K562 (cell line): ENCODE measurements around the gene SDK1. TPM values are rescaled to one million over a fixed set of nuclear protein-coding genes. Genes with fewer than 3 reads are reported as not detected.

ENCODE experiments used
- ATAC-seq: fragments of 200-7000 bp; cut with Tn5 transposase; 3 replicates; pipeline ENCODE4 v1.9.1; 2020; ENCODE audit warnings: moderate library complexity
- BruUV-seq: library from RNA; stranded (reverse); fragments of 400-500 nt; replicated peaks from 2 replicates; lab custom pipeline; 2021; lab: Mats Ljungman, UMichigan
- CTCF ChIA-PET: fragments of 300-600 bp; formaldehyde crosslinking; extraction: SDS; loops from one replicate; lab custom pipeline; 2021; ENCODE audit warnings: low intra/inter-chr PET ratio; lab: Yijun Ruan, JAX
- POLR2A ChIA-PET: fragments of 300-600, 350-650 bp; sonication (Branson Sonifier 250); formaldehyde crosslinking; extraction: SDS; loops from one replicate; lab custom pipeline; 2021; ENCODE audit warnings: antibody characterized with exemption, inconsistent platforms; lab: Yijun Ruan, JAX
- DNase-seq, 4 experiments: peaks; one replicate each; pipeline versions ENCODE4 v3.0.0 to v3.0.0-alpha.2; 2011 to 2018; ENCODE audit warnings: low spot score in 3 of 4, mixed read lengths in 3 of 4; ENCODE audit errors: extremely low read depth in 1 of 4
- FAIRE-seq: peaks from 2 replicates; lab custom pipeline; 2011; peaks lifted over from hg19 to GRCh38; lab: Jason Lieb, UNC
- H2AFZ ChIP-seq: 2 replicates; pipeline ENCODE4 v1.6.0; 2011; ENCODE audit warnings: low read depth, low read length, control low read depth, inconsistent platforms
- H3K27ac ChIP-seq: fragments of 200-600 bp; 3 replicates; pipeline ENCODE4 v1.8.0; 2011; ENCODE audit warnings: low read depth, mild to moderate bottlenecking, control low read depth, inconsistent platforms, low read length, moderate library complexity, mixed read lengths; ENCODE audit errors: extremely low read depth
- H3K27me3 ChIP-seq, 2 experiments: fragments of 300-600 bp in 1 of 2; 2 replicates in 1 of 2; 3 replicates in 1 of 2; pipeline versions ENCODE4 v1.6.0 to v1.8.0; 2011; ENCODE audit warnings: inconsistent platforms in 2 of 2, low read length in 2 of 2, mild to moderate bottlenecking in 1 of 2, mixed read lengths in 1 of 2, moderate library complexity in 1 of 2; ENCODE audit not compliant: control insufficient read depth in 2 of 2, insufficient read depth in 2 of 2
- H3K36me3 ChIP-seq: fragments of 300-600 bp; 3 replicates; pipeline ENCODE4 v1.8.0; 2011; ENCODE audit warnings: mild to moderate bottlenecking, low read length, inconsistent platforms; ENCODE audit not compliant: control insufficient read depth, insufficient read depth
- H3K4me1 ChIP-seq, 2 experiments: fragments of 200-600 bp in 1 of 2; replicated peaks in 1 of 2; 2 replicates in 1 of 2; 3 replicates in 1 of 2; pipeline versions ENCODE4 v1.5.1 to v1.8.0; 2011; ENCODE audit warnings: inconsistent platforms in 2 of 2, low read length in 2 of 2, mild to moderate bottlenecking in 1 of 2, mixed read lengths in 1 of 2, moderate library complexity in 1 of 2; ENCODE audit not compliant: control insufficient read depth in 2 of 2, insufficient read depth in 2 of 2
- H3K4me2 ChIP-seq: 2 replicates; pipeline ENCODE4 v1.6.1; 2011; ENCODE audit warnings: low read length, control low read depth, inconsistent platforms, mixed read lengths; ENCODE audit not compliant: insufficient read depth
- H3K4me3 ChIP-seq: fragments of 200-600 bp; sonication (generic), shearing (Covaris generic); 2 replicates; pipeline ENCODE4 v1.5.1; 2016; ENCODE audit warnings: control low read depth, inconsistent platforms
- H3K79me2 ChIP-seq: fragments of 200-600 bp; 3 replicates; pipeline ENCODE4 v1.8.0; 2011; ENCODE audit warnings: low read length, inconsistent platforms; ENCODE audit not compliant: control insufficient read depth, insufficient read depth
- H3K9ac ChIP-seq, 2 experiments: 2 replicates each; pipeline versions ENCODE4 v1.6.0 to v1.6.1; 2011; ENCODE audit warnings: low read depth in 2 of 2, low read length in 2 of 2, control low read depth in 1 of 2, inconsistent platforms in 1 of 2, mild to moderate bottlenecking in 1 of 2, mixed read lengths in 1 of 2; ENCODE audit not compliant: insufficient read depth in 1 of 2
- H3K9me1 ChIP-seq: one replicate; pipeline ENCODE4 v1.6.0; 2011; ENCODE audit warnings: inconsistent platforms, mild to moderate bottlenecking, low read length, moderate library complexity; ENCODE audit not compliant: control insufficient read depth, insufficient read depth
- H3K9me3 ChIP-seq: replicated peaks from 2 replicates; pipeline ENCODE4 v1.5.1; 2011; ENCODE audit warnings: low read depth, low read length, inconsistent platforms; ENCODE audit not compliant: control insufficient read depth, insufficient read depth
- H4K20me1 ChIP-seq: replicated peaks from 2 replicates; pipeline ENCODE4 v1.6.1; 2011; ENCODE audit warnings: low read length, inconsistent platforms, mixed read lengths; ENCODE audit not compliant: control insufficient read depth, insufficient read depth
- HIVEP1 ChIP-seq: fragments of 250-450 bp; sonication (Bioruptor Pico); IDR thresholded peaks from 2 replicates; pipeline ENCODE4 v1.4.0; 2020; ENCODE audit warnings: mild to moderate bottlenecking
- JUN ChIP-seq, 2 experiments: sonication (generic) in 1 of 2; formaldehyde crosslinking in 1 of 2; IDR thresholded peaks; 2 replicates each; pipeline versions ENCODE4 v1.6.1 to v1.8.0; 2012 to 2022; ENCODE audit warnings: borderline replicate concordance in 2 of 2, mild to moderate bottlenecking in 2 of 2, improper control_type of control experiment in 1 of 2, low read depth in 1 of 2, low read length in 1 of 2, missing genetic modification reagents in 1 of 2
- KDM4B ChIP-seq, 2 experiments: fragments of 450-650 bp in 1 of 2; sonication (generic) in 1 of 2; IDR thresholded peaks; 2 replicates each; pipeline ENCODE4 v1.6.1; 2016 to 2017; ENCODE audit warnings: borderline replicate concordance in 2 of 2, antibody characterized with exemption in 1 of 2, low read depth in 1 of 2, mild to moderate bottlenecking in 1 of 2
- MEIS2 ChIP-seq: fragments of 450-650 bp; IDR thresholded peaks from 2 replicates; pipeline ENCODE4 v1.6.1; 2014; ENCODE audit warnings: mild to moderate bottlenecking; ENCODE audit not compliant: partially characterized antibody
- TBL1XR1 ChIP-seq, 2 experiments: IDR thresholded peaks; 2 replicates each; pipeline ENCODE4 v1.6.1; 2012; ENCODE audit warnings: improper control_type of control experiment in 2 of 2, low read length in 2 of 2, mild to moderate bottlenecking in 1 of 2
- ZNF324 ChIP-seq: fragments of 250-450 bp; sonication (Bioruptor Pico); IDR thresholded peaks from 2 replicates; pipeline ENCODE4 v1.4.0; 2020; ENCODE audit warnings: mild to moderate bottlenecking
- WGBS: fragments of 100-300 bp; shearing (Covaris generic); methylation state at CpG from one replicate; pipeline ENCODE4 v1.1.6; 2016; ENCODE audit warnings: low coverage, mixed read lengths; ENCODE audit not compliant: insufficient coverage; ENCODE audit errors: missing lambda C conversion rate; 5-methylcytosine and 5-hydroxymethylcytosine counted together
- in situ Hi-C: fragments of 300-500 bp; cut with MboI; formaldehyde crosslinking; loops from 4 replicates; pipeline ENCODE4 v1.15.0; 2018; ENCODE audit warnings: inconsistent platforms, mixed read lengths
- intact Hi-C: fragments of 100-400 bp; cut with micrococcal nuclease; formaldehyde crosslinking; loops from 2 replicates; pipeline ENCODE4 v1.14.2; 2022
- polyA plus RNA-seq, 8 experiments: library from polyadenylated mRNA; depleted of rRNA in 4 of 8; stranded (reverse) in 5 of 8; unstranded in 3 of 8; fragments of >200 nt; fragmentation: Nextera tagmentation in 2 of 8; fragmentation: Illumina TruSeq in 1 of 8; extraction: Ambion mirVana in 2 of 8; extraction: Trizol in 1 of 8; gene quantifications; 2 replicates each; pipeline versions ENCODE4 v1.2.1 to v1.2.3, GENCODE V29; 2011 to 2014; ENCODE audit warnings: inconsistent platforms in 1 of 8, missing spikeins in 1 of 8
- total RNA-seq, 7 experiments: library from RNA; depleted of rRNA in 6 of 7; stranded (reverse); fragments of >200 nt in 6 of 7; fragmentation: Illumina TruSeq in 2 of 7; extraction: Trizol in 2 of 7; gene quantifications; 2 replicates each; pipeline versions ENCODE4 v1.2.1 to v1.2.3, GENCODE V29; 2011 to 2021; ENCODE audit warnings: low replicate concordance in 1 of 7
- TF ChIP-seq, protein P1 (sequence below): sonication (generic); formaldehyde crosslinking; IDR thresholded peaks from 2 replicates; pipeline ENCODE4 v1.9.0; 2022; ENCODE audit warnings: mild to moderate bottlenecking, missing genetic modification reagents

The SDK1 gene
- total and polyA plus RNA-seq, 9 of the 15 experiments (the other 6 are each of a cell fraction or from before 2014, with no cell fraction given), result 0.16 TPM; not detected in 8

DNA sequence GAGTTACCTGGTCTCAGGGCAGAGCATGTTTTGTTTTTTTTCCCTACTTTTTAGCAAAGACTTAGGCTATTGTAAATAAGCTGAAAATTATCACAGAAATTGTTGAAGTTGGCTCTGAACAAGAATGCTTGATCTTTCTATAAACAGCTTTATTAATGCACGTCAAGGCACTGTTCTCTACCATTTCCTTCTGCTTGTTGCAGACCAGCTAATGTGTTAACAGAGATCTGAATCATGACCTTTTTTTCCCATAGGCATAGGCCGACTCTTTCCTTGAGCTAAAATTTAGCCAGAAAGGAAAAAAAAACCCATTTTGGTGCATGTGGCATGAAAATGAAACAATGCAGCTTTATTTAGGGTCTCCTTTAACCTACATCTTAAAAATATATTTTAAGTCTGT, 248.5 kb downstream of the SDK1 start:
- 0% methylated on average over 2 of the region's 2 CpGs for WGBS
- POLR2A ChIA-PET, result interaction anchor here (0.9 to 1.2 kb wide), 2 partner anchors 12 to 27 kb away, joined by 3 read pairs; no protein-coding TSS in a partner anchor
- no TSS peak for BruUV-seq
- Histone ChIP-seq H4K20me1 (no peaks in the 10 kb centered on the region), H3K9me1 (no peaks in the 10 kb centered on the region), H3K27ac (no peak overlapping the region), H3K36me3 (no peaks in the 10 kb centered on the region), H3K4me1 (no peaks in the 10 kb centered on the region), H3K9ac (no peak overlapping the region), H3K4me3 (no peak overlapping the region), H3K79me2 (no peaks in the 10 kb centered on the region), H3K9me3 (no peaks in the 10 kb centered on the region), H2AFZ (no peak overlapping the region), H3K4me2 (no peak overlapping the region)
- in situ Hi-C loops (no loop called here), intact Hi-C loops (no loop called here)
- FAIRE-seq (no peak), ATAC-seq (no peak), DNase-seq (no peak)
- CTCF ChIA-PET, result no interaction called here
- TF ChIP-seq KDM4B (IDR thresholded peaks at IDR 0.05; ENCODE audit: borderline replicate concordance in 2 of 2, low read depth in 1 of 2), result no peak
- TF ChIP-seq HIVEP1 (CRISPR knock-in tag), result no peak
- no peak for TF ChIP-seq MEIS2
- TF ChIP-seq TBL1XR1 (IDR thresholded peaks at IDR 0.05; ENCODE audit: low read length in 2 of 2), result no peak
- TF ChIP-seq, protein P1, sequence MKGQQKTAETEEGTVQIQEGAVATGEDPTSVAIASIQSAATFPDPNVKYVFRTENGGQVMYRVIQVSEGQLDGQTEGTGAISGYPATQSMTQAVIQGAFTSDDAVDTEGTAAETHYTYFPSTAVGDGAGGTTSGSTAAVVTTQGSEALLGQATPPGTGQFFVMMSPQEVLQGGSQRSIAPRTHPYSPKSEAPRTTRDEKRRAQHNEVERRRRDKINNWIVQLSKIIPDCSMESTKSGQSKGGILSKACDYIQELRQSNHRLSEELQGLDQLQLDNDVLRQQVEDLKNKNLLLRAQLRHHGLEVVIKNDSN (CRISPR knock-in tag), result no peak
- TF ChIP-seq JUN (IDR thresholded peaks at IDR 0.05; ENCODE audit: borderline replicate concordance, low read depth, low read length), result no peak
- no peak for TF ChIP-seq JUN (CRISPR knock-in tag; IDR thresholded peaks at IDR 0.05; ENCODE audit: borderline replicate concordance)
- TF ChIP-seq ZNF324 (CRISPR knock-in tag), result no peak
- TF ChIP-seq, all 486 proteins: peak for 0
- H3K27me3 ChIP-seq, result no peaks in the 10 kb centered on the region; a peak in 2 of 5 replicates
